GM18499 (cell line): ENCODE measurements around the gene SPSB3.
"Not testable (repeated sequence)": the region's sequence is repeated elsewhere in the genome, so short reads cannot be mapped to it uniquely, and the experiment has no call there.

Source experiments
- ATAC-seq: cut with Tn5 transposase; IDR thresholded peaks from one replicate; pipeline ENCODE4 v1.9.1; 2021; ENCODE audit warnings: moderate number of reproducible peaks; ENCODE audit not compliant: insufficient read depth, unreplicated experiment

SPSB3 gene

GRCh38 chr16:1817276-1817589, 34.9 kb upstream of the SPSB3 start:
- ATAC-seq, result no peak

- ATAC-seq, result no peak
These were observed 34.3 kb upstream of the SPSB3 start for GRCh38 chr16:1816396-1817275.

- ATAC-seq, result no peak
These were observed 33.1 kb upstream of the SPSB3 start for GRCh38 chr16:1815461-1815860.

- ATAC-seq, result no peak
These were observed 30.4 kb upstream of the SPSB3 start for GRCh38 chr16:1812732-1813163.

- ATAC-seq, result no peak
These were observed 28.2 kb upstream of the SPSB3 start for GRCh38 chr16:1810536-1810935.

GRCh38 chr16:1810106-1810505, 27.7 kb upstream of the SPSB3 start:
- ATAC-seq, result no peak

GRCh38 chr16:1809281-1809801, 27.0 kb upstream of the SPSB3 start:
- ATAC-seq, result no peak

- ATAC-seq, result no peak
These were observed 26.3 kb upstream of the SPSB3 start for GRCh38 chr16:1808691-1809090.

GRCh38 chr16:1807626-1808025, 25.3 kb upstream of the SPSB3 start:
- ATAC-seq, result no peak

GRCh38 chr16:1800701-1801100, 18.3 kb upstream of the SPSB3 start:
- no peak for ATAC-seq

- ATAC-seq, result not testable (repeated sequence)
These were observed 16.9 kb upstream of the SPSB3 start for GRCh38 chr16:1799263-1799662.

GRCh38 chr16:1794908-1795666, 12.7 kb upstream of the SPSB3 start:
- ATAC-seq, result no peak

- no peak for ATAC-seq
These were observed 12.0 kb upstream of the SPSB3 start for GRCh38 chr16:1794221-1794871.

- no peak for ATAC-seq
These were observed 11.3 kb upstream of the SPSB3 start, which contains the start of gene IGFALS for GRCh38 chr16:1793578-1794220. TSS of gene IGFALS (minus strand) at chr16:1793705. CDS start at chr16:1793652, 53 bp downstream.

- no peak for ATAC-seq
These were observed 10.6 kb upstream of the SPSB3 start for GRCh38 chr16:1792836-1793577.

- no peak for ATAC-seq
These were observed 9.8 kb upstream of the SPSB3 start for GRCh38 chr16:1791943-1792812.

- no peak for ATAC-seq
These were observed 9.0 kb upstream of the SPSB3 start for GRCh38 chr16:1791256-1791942.

GRCh38 chr16:1790611-1791255, 8.4 kb upstream of the SPSB3 start:
- no peak for ATAC-seq
